ENCODE results near the gene PRRG1. TPM values are rescaled to one million over a fixed set of nuclear protein-coding genes. Genes with fewer than 3 reads are reported as not detected.
A peak's percentile ranks its signal among the peaks of the same experiment; 100 is the strongest.
"Not testable (repeated sequence)": the region's sequence is repeated elsewhere in the genome, so short reads cannot be mapped to it uniquely, and the experiment has no call there.

PRRG1 gene
- total RNA-seq (12.1 TPM), polyA plus RNA-seq (ENCODE audit: insufficient read depth in 1 of 8, insufficient read length in 8 of 8, low replicate concordance in 1 of 8) (10 to 100 TPM in 6 of 8 donors, 1 to 10 TPM in 2; 8.3 to 15.6 (median 12.8) TPM)
- long read RNA-seq, donor 1, full-length matches to known transcripts: 2 of 2 reads
- long read RNA-seq, donor 1, partial matches to known transcripts: 0 of 2 reads
- long read RNA-seq, donor 1, other reads (novel, unspliced or antisense): 0 of 2 reads
- long read RNA-seq, donor 2: 0 reads
- long read RNA-seq, donor 3, full-length matches to known transcripts: 4 of 4 reads
- long read RNA-seq, donor 3, partial matches to known transcripts: 0 of 4 reads
- long read RNA-seq, donor 3, other reads (novel, unspliced or antisense): 0 of 4 reads
- long read RNA-seq, donor 4, full-length matches to known transcripts: 6 of 16 reads
- long read RNA-seq, donor 4, partial matches to known transcripts: 10 of 16 reads
- long read RNA-seq, donor 4, other reads (novel, unspliced or antisense): 0 of 16 reads
- long read RNA-seq, donor 5, full-length matches to known transcripts: 12 of 12 reads
- long read RNA-seq, donor 5, partial matches to known transcripts: 0 of 12 reads
- long read RNA-seq, donor 5, other reads (novel, unspliced or antisense): 0 of 12 reads
- long read RNA-seq, donor 6, full-length matches to known transcripts: 5 of 5 reads
- long read RNA-seq, donor 6, partial matches to known transcripts: 0 of 5 reads
- long read RNA-seq, donor 6, other reads (novel, unspliced or antisense): 0 of 5 reads
- long read RNA-seq, donor 7, full-length matches to known transcripts: 11 of 11 reads
- long read RNA-seq, donor 7, partial matches to known transcripts: 0 of 11 reads
- long read RNA-seq, donor 7, other reads (novel, unspliced or antisense): 0 of 11 reads
- long read RNA-seq, donor 8, full-length matches to known transcripts: 9 of 9 reads
- long read RNA-seq, donor 8, partial matches to known transcripts: 0 of 9 reads
- long read RNA-seq, donor 8, other reads (novel, unspliced or antisense): 0 of 9 reads
- long read RNA-seq, donor 9, full-length matches to known transcripts: 8 of 8 reads
- long read RNA-seq, donor 9, partial matches to known transcripts: 0 of 8 reads
- long read RNA-seq, donor 9, other reads (novel, unspliced or antisense): 0 of 8 reads
- long read RNA-seq, donor 10, full-length matches to known transcripts: 13 of 13 reads
- long read RNA-seq, donor 10, partial matches to known transcripts: 0 of 13 reads
- long read RNA-seq, donor 10, other reads (novel, unspliced or antisense): 0 of 13 reads
- long read RNA-seq, donor 11, full-length matches to known transcripts: 4 of 4 reads
- long read RNA-seq, donor 11, partial matches to known transcripts: 0 of 4 reads
- long read RNA-seq, donor 11, other reads (novel, unspliced or antisense): 0 of 4 reads

GRCh38 chrX:37349221-37350033 lies at the start of gene PRRG1:
Gene PRRG1 (plus strand): TSS chrX:37349364. CDS start chrX:37406250, 56,886 bp downstream.
- Histone ChIP-seq H3K4me3 (ENCODE audit: low read length) (peak within 1 kb of the TSS; percentile 65), H3K27ac (ENCODE audit: low read length) (peak within 1 kb of the TSS; percentile 87), H3K4me1 (ENCODE audit: control insufficient read depth, insufficient read depth, low read length) (peaks cover 2% of the 10 kb centered on the region), H3K9me3 (replicated peaks; ENCODE audit: control insufficient read depth, low read depth, low read length) (no peaks in the 10 kb centered on the region), H3K27me3 (ENCODE audit: control insufficient read depth, insufficient read depth, low read length) (peaks cover 11% of the 10 kb centered on the region), H3K36me3 (ENCODE audit: control insufficient read depth, insufficient read depth, low read length) (no peaks in the 10 kb centered on the region)
- 25% methylated on average over 50 of the region's 61 CpGs for WGBS (ENCODE audit: insufficient coverage)
- peak; percentile 92 for DNase-seq

DNA sequence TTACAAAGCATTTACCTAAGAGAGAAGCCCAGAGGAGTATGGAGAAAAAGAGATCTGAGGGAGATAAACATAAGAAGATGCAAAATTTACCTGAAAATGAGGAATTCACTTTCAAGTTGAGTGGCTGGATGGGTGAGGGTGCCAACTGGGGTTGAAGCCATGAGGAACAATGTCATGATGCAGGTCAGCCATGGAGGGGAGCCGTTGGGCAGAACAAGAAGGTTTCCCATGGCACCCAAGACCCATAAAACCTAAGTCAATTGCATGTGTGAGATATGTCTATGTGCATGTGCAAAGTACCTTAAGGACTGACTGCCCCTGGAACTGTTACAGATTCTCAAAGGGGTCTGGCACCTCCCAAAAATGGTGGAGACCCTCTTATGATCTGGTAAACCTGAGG lies 46.6 kb upstream of the PRRG1 start:
- no peaks in the 10 kb centered on the region for H3K27me3 ChIP-seq (ENCODE audit: control insufficient read depth, insufficient read depth, low read length)
- H3K27ac ChIP-seq (ENCODE audit: low read length): no peak overlapping the region
- DNase-seq: no peak
- no CpG with 5 or more reads among the region's 1 CpG for whole genome bisulfite sequencing (ENCODE audit: insufficient coverage)
- no peaks in the 10 kb centered on the region for H3K4me1 ChIP-seq (ENCODE audit: control insufficient read depth, insufficient read depth, low read length)
- no peaks in the 10 kb centered on the region for H3K9me3 ChIP-seq (replicated peaks; ENCODE audit: control insufficient read depth, low read depth, low read length)
- H3K36me3 ChIP-seq (ENCODE audit: control insufficient read depth, insufficient read depth, low read length): no peaks in the 10 kb centered on the region
- H3K4me3 ChIP-seq (ENCODE audit: low read length): no peak overlapping the region

DNA sequence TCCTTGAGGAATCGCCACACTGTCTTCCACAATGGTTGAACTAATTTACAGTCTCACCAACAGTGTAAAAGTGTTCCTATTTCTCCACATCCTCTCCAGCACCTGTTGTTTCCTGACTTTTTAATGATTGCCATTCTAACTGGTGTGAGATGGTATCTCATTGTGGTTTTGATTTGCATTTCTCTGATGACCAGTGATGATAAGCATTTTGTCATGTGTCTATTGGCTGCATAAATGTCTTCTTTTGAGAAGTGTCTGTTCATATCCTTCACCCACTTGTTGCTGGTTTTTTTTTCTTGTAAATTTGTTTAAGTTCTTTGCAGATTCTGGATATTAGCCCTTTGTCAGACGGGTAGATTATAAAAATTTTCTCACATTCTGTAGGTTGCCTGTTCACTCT lies 43.9 kb upstream of the PRRG1 start:
- H3K4me1 ChIP-seq (ENCODE audit: control insufficient read depth, insufficient read depth, low read length); H3K36me3 ChIP-seq (ENCODE audit: control insufficient read depth, insufficient read depth, low read length); H3K27me3 ChIP-seq (ENCODE audit: control insufficient read depth, insufficient read depth, low read length); DNase-seq; H3K9me3 ChIP-seq (replicated peaks; ENCODE audit: control insufficient read depth, low read depth, low read length); H3K4me3 ChIP-seq (ENCODE audit: low read length); H3K27ac ChIP-seq (ENCODE audit: low read length): not testable (repeated sequence)
- WGBS (ENCODE audit: insufficient coverage): no CpG with 5 or more reads among the region's 2 CpGs

GRCh38 chrX:37314531-37314930 lies 34.6 kb upstream of the PRRG1 start:
- H3K4me1 ChIP-seq (ENCODE audit: control insufficient read depth, insufficient read depth, low read length): no peaks in the 10 kb centered on the region
- H3K9me3 ChIP-seq (replicated peaks; ENCODE audit: control insufficient read depth, low read depth, low read length): no peaks in the 10 kb centered on the region
- H3K27ac ChIP-seq (ENCODE audit: low read length): no peak overlapping the region
- DNase-seq: no peak
- H3K27me3 ChIP-seq (ENCODE audit: control insufficient read depth, insufficient read depth, low read length): peaks cover 11% of the 10 kb centered on the region
- H3K4me3 ChIP-seq (ENCODE audit: low read length): no peak overlapping the region
- no peaks in the 10 kb centered on the region for H3K36me3 ChIP-seq (ENCODE audit: control insufficient read depth, insufficient read depth, low read length)

- Histone ChIP-seq H3K4me3 (ENCODE audit: low read length) (no peak overlapping the region), H3K36me3 (ENCODE audit: control insufficient read depth, insufficient read depth, low read length) (no peaks in the 10 kb centered on the region), H3K9me3 (replicated peaks; ENCODE audit: control insufficient read depth, low read depth, low read length) (no peaks in the 10 kb centered on the region), H3K4me1 (ENCODE audit: control insufficient read depth, insufficient read depth, low read length) (no peaks in the 10 kb centered on the region), H3K27me3 (ENCODE audit: control insufficient read depth, insufficient read depth, low read length) (peaks cover 17% of the 10 kb centered on the region), H3K27ac (ENCODE audit: low read length) (no peak overlapping the region)
- DNase-seq: no peak
- WGBS (ENCODE audit: insufficient coverage): 75% methylated on average over 1 of the region's 4 CpGs
Observed at GRCh38 chrX:37315511-37316248, 33.5 kb upstream of the PRRG1 start.

GRCh38 chrX:37320541-37321203 lies 28.5 kb upstream of the PRRG1 start:
- no peak overlapping the region for H3K4me3 ChIP-seq (ENCODE audit: low read length)
- no peaks in the 10 kb centered on the region for H3K4me1 ChIP-seq (ENCODE audit: control insufficient read depth, insufficient read depth, low read length)
- H3K27ac ChIP-seq (ENCODE audit: low read length): no peak overlapping the region
- no peaks in the 10 kb centered on the region for H3K36me3 ChIP-seq (ENCODE audit: control insufficient read depth, insufficient read depth, low read length)
- DNase-seq: no peak
- no peaks in the 10 kb centered on the region for H3K9me3 ChIP-seq (replicated peaks; ENCODE audit: control insufficient read depth, low read depth, low read length)
- WGBS (ENCODE audit: insufficient coverage): 60% methylated on average over 4 of the region's 5 CpGs
- H3K27me3 ChIP-seq (ENCODE audit: control insufficient read depth, insufficient read depth, low read length): peaks cover 11% of the 10 kb centered on the region

- DNase-seq: no peak
- H3K27ac ChIP-seq (ENCODE audit: low read length): no peak overlapping the region
- no peaks in the 10 kb centered on the region for H3K4me1 ChIP-seq (ENCODE audit: control insufficient read depth, insufficient read depth, low read length)
- H3K36me3 ChIP-seq (ENCODE audit: control insufficient read depth, insufficient read depth, low read length): no peaks in the 10 kb centered on the region
- no peaks in the 10 kb centered on the region for H3K27me3 ChIP-seq (ENCODE audit: control insufficient read depth, insufficient read depth, low read length)
- WGBS (ENCODE audit: insufficient coverage): 75% methylated on average over 1 of the region's 1 CpG
- H3K9me3 ChIP-seq (replicated peaks; ENCODE audit: control insufficient read depth, low read depth, low read length): no peaks in the 10 kb centered on the region
- no peak overlapping the region for H3K4me3 ChIP-seq (ENCODE audit: low read length)
Observed at GRCh38 chrX:37330642-37331041, 18.5 kb upstream of the PRRG1 start.

DNA sequence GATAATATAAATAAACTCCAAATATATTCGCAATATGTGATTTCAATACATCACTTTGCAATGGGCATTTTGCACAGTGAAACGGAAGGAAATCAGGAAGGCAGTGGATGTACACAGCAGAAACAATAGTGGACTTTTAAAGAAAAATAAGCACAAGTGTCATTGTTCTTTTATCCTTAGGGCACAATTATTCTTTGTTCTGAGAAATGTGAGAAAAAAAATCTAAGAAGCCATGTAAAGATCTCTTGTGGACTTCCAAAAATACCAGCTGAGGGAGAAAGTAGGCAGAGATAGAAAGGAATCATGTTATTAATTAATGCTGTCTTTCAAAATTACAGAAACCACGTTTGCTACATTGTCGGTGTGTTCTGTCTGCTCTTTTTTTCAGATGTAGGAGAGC lies 17.6 kb upstream of the PRRG1 start:
- no CpG with 5 or more reads among the region's 4 CpGs for WGBS (ENCODE audit: insufficient coverage)
- Histone ChIP-seq H3K36me3 (ENCODE audit: control insufficient read depth, insufficient read depth, low read length) (no peaks in the 10 kb centered on the region), H3K27ac (ENCODE audit: low read length) (no peak overlapping the region), H3K4me3 (ENCODE audit: low read length) (no peak overlapping the region), H3K9me3 (replicated peaks; ENCODE audit: control insufficient read depth, low read depth, low read length) (no peaks in the 10 kb centered on the region), H3K4me1 (ENCODE audit: control insufficient read depth, insufficient read depth, low read length) (no peaks in the 10 kb centered on the region), H3K27me3 (ENCODE audit: control insufficient read depth, insufficient read depth, low read length) (no peaks in the 10 kb centered on the region)
- no peak for DNase-seq

Data from muscle of leg (tissue), 16 donors.